Keratinocyte (primary cell): ENCODE results near the gene TRPM1. TPM values are rescaled to one million over a fixed set of nuclear protein-coding genes. Genes with fewer than 3 reads are reported as not detected.

ENCODE experiments used
- DNase-seq: peaks from one replicate; pipeline ENCODE4 v3.0.0-alpha.2; 2011; ENCODE audit warnings: low read depth, missing footprints, low spot score
- FAIRE-seq: peaks from 2 replicates; lab custom pipeline; 2011; peaks lifted over from hg19 to GRCh38; lab: Jason Lieb, UNC
- H2AFZ ChIP-seq: 2 replicates; pipeline ENCODE4 v1.6.0; 2012; ENCODE audit warnings: low read length, control low read depth, inconsistent platforms; ENCODE audit not compliant: control insufficient read depth
- H3K27ac ChIP-seq: 2 replicates; pipeline ENCODE4 v1.5.1; 2011; ENCODE audit warnings: low read length; ENCODE audit not compliant: control insufficient read depth, insufficient read depth
- H3K27me3 ChIP-seq: 3 replicates; pipeline ENCODE4 v1.6.0; 2011; ENCODE audit warnings: low read length; ENCODE audit not compliant: control insufficient read depth, insufficient read depth; ENCODE audit errors: extremely low read depth
- H3K36me3 ChIP-seq, 2 experiments: 2 replicates in 1 of 2; 3 replicates in 1 of 2; pipeline ENCODE4 v1.5.1; 2011; ENCODE audit warnings: low read length in 2 of 2, mild to moderate bottlenecking in 1 of 2; ENCODE audit not compliant: control insufficient read depth in 2 of 2, insufficient read depth in 2 of 2; ENCODE audit errors: extremely low read depth in 1 of 2
- H3K4me1 ChIP-seq: 3 replicates; pipeline ENCODE4 v1.5.1; 2011; ENCODE audit warnings: low read length; ENCODE audit not compliant: control insufficient read depth, insufficient read depth; ENCODE audit errors: extremely low read depth
- H3K4me2 ChIP-seq: 3 replicates; pipeline ENCODE4 v1.6.0; 2011; ENCODE audit warnings: low read depth, low read length; ENCODE audit not compliant: control insufficient read depth, insufficient read depth; ENCODE audit errors: extremely low read depth
- H3K4me3 ChIP-seq, 3 experiments: fragments of 200-600 bp in 1 of 3; sonication (generic) in 1 of 3; 2 replicates in 2 of 3; 3 replicates in 1 of 3; pipeline ENCODE4 v1.5.1; 2011 to 2016; ENCODE audit warnings: low read length in 3 of 3, mild to moderate bottlenecking in 3 of 3, control low read depth in 2 of 3, inconsistent platforms in 1 of 3, low read depth in 1 of 3, mixed read lengths in 1 of 3, mixed run types in 1 of 3, moderate library complexity in 1 of 3; ENCODE audit not compliant: control insufficient read depth in 2 of 3, insufficient read depth in 2 of 3; ENCODE audit errors: extremely low read depth in 1 of 3
- H3K79me2 ChIP-seq: 2 replicates; pipeline ENCODE4 v1.6.0; 2012; ENCODE audit warnings: low read length; ENCODE audit not compliant: control insufficient read depth, insufficient read depth
- H3K9ac ChIP-seq: 3 replicates; pipeline ENCODE4 v1.6.0; 2011; ENCODE audit warnings: low read length; ENCODE audit not compliant: control insufficient read depth, insufficient read depth; ENCODE audit errors: extremely low read depth
- H3K9me1 ChIP-seq: 3 replicates; pipeline ENCODE4 v1.6.0; 2011; ENCODE audit warnings: low read length; ENCODE audit not compliant: control insufficient read depth, insufficient read depth; ENCODE audit errors: extremely low read depth
- H3K9me3 ChIP-seq: 2 replicates; pipeline ENCODE4 v1.5.1; 2012; ENCODE audit warnings: low read depth, low read length; ENCODE audit not compliant: control insufficient read depth
- H4K20me1 ChIP-seq: 3 replicates; pipeline ENCODE4 v1.6.0; 2011; ENCODE audit warnings: low read length; ENCODE audit not compliant: control insufficient read depth, insufficient read depth; ENCODE audit errors: extremely low read depth
- EZH2 ChIP-seq: IDR thresholded peaks from one replicate; pipeline ENCODE4 v1.6.1; 2012; ENCODE audit warnings: inconsistent platforms, mild to moderate bottlenecking, low read length, moderate library complexity
- dilution Hi-C: fragments of 300-500 bp; cut with MboI; formaldehyde crosslinking; loops from one replicate; pipeline ENCODE4 v1.7.0; 2020; ENCODE audit warnings: low sequenced_read_pairs; ENCODE audit not compliant: extremely low pct_ligation_motif_present
- polyA plus RNA-seq, 5 experiments: library from polyadenylated mRNA; depleted of rRNA in 3 of 5; stranded (reverse) in 3 of 5; stranded (forward) in 1 of 5; unstranded in 1 of 5; fragments of >200 nt; gene quantifications; 1 replicate in 1 of 5; 2 replicates in 3 of 5; 3 replicates in 1 of 5; pipeline versions ENCODE4 v1.2.1 to v1.2.3, GENCODE V29; 2011 to 2012; ENCODE audit warnings: missing spikeins in 2 of 5, low read depth in 1 of 5, low replicate concordance in 1 of 5
- TF ChIP-seq, protein P1 (sequence below), 3 experiments: IDR thresholded peaks in 1 of 3; conservative IDR thresholded peaks in 1 of 3; optimal IDR thresholded peaks in 1 of 3; 2 replicates in 2 of 3; 3 replicates in 1 of 3; pipeline versions ENCODE3 to v1.5.1; 2011; ENCODE audit warnings: low read length in 3 of 3, mild to moderate bottlenecking in 3 of 3, moderate library complexity in 2 of 3, control low read depth in 1 of 3, inconsistent platforms in 1 of 3; ENCODE audit not compliant: insufficient read depth in 2 of 3; ENCODE audit errors: extremely low read depth in 1 of 3

Gene TRPM1
- polyA plus RNA-seq, 1 donor (not counting 4 experiments of a cell fraction or from before 2014, with no cell fraction given): 0.17 TPM

DNA sequence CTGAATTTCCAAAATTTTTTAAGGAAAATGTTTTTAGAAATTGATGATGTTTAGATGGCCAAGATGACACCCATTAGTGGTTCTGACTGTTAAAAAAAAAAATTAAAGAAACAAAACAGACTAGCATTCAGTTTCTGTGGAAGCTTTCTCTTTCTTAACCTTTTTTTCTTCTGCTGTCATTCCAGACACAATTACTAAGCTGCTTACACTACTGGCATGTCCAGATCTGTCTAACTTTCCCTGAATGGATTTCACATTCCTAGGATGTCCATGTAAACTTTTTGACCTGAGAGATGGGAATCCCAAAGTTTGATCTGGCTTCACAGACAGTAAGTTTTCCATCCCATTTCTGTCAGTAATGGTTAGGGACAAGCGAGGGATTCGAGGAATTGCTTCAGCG is 99.8 kb downstream of the TRPM1 start:
- H3K9me1 ChIP-seq: no peaks in the 10 kb centered on the region
- no peaks in the 10 kb centered on the region for H3K36me3 ChIP-seq
- TF ChIP-seq, protein P1, sequence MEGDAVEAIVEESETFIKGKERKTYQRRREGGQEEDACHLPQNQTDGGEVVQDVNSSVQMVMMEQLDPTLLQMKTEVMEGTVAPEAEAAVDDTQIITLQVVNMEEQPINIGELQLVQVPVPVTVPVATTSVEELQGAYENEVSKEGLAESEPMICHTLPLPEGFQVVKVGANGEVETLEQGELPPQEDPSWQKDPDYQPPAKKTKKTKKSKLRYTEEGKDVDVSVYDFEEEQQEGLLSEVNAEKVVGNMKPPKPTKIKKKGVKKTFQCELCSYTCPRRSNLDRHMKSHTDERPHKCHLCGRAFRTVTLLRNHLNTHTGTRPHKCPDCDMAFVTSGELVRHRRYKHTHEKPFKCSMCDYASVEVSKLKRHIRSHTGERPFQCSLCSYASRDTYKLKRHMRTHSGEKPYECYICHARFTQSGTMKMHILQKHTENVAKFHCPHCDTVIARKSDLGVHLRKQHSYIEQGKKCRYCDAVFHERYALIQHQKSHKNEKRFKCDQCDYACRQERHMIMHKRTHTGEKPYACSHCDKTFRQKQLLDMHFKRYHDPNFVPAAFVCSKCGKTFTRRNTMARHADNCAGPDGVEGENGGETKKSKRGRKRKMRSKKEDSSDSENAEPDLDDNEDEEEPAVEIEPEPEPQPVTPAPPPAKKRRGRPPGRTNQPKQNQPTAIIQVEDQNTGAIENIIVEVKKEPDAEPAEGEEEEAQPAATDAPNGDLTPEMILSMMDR (optimal IDR thresholded peaks at IDR 0.05 in 1 of 3, IDR thresholded peaks at IDR 0.05 in 1 of 3, conservative IDR thresholded peaks at IDR 0.05 in 1 of 3; ENCODE audit: extremely low read depth in 1 of 3, insufficient read depth in 2 of 3, low read length in 3 of 3): no peak
- TF ChIP-seq EZH2: no peak
- H2AFZ ChIP-seq: no peak overlapping the region
- no peak overlapping the region for H3K4me3 ChIP-seq
- dilution Hi-C loops: no loop called here
- DNase-seq (no peak), FAIRE-seq (peak; percentile 97)
- no peak overlapping the region for H3K9ac ChIP-seq
- H3K27me3 ChIP-seq: no peaks in the 10 kb centered on the region
- H3K27ac ChIP-seq: peak overlapping the region; percentile 8
- peak overlapping the region; percentile 23 for H3K4me2 ChIP-seq
- H3K79me2 ChIP-seq: no peaks in the 10 kb centered on the region
- peaks cover 14% of the 10 kb centered on the region for H3K4me1 ChIP-seq
- no peaks in the 10 kb centered on the region for H3K9me3 ChIP-seq
- H4K20me1 ChIP-seq: no peaks in the 10 kb centered on the region

DNA sequence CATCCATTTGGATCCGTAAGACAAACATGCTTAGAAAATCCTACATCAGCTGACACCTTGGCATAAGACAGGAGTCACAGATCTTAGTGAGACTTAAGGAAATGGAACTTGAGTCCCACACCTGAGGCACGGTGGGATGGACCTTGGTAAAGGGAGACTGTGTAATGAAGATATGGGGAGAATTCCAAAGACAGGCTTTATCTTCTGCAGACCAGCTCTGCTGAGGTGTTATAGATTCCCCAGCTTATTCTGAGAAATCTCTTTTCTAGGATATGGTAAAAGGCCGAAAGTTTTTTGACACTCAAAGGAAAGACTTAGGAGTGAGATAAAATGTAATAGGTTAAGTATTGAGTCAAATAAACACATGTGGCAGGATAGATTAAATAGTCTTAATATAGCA is 101.8 kb downstream of the TRPM1 start:
- Histone ChIP-seq H3K27me3 (no peaks in the 10 kb centered on the region), H3K4me2 (no peak overlapping the region), H3K9me3 (no peaks in the 10 kb centered on the region), H4K20me1 (no peaks in the 10 kb centered on the region), H3K79me2 (no peaks in the 10 kb centered on the region), H3K9ac (no peak overlapping the region), H3K36me3 (no peaks in the 10 kb centered on the region), H3K9me1 (no peaks in the 10 kb centered on the region), H3K27ac (no peak overlapping the region), H3K4me1 (peaks cover 14% of the 10 kb centered on the region), H3K4me3 (no peak overlapping the region), H2AFZ (no peak overlapping the region)
- FAIRE-seq (no peak), DNase-seq (no peak)
- dilution Hi-C loops: no loop called here
- TF ChIP-seq EZH2: no peak
- TF ChIP-seq, protein P1 (optimal IDR thresholded peaks at IDR 0.05 in 1 of 3, IDR thresholded peaks at IDR 0.05 in 1 of 3, conservative IDR thresholded peaks at IDR 0.05 in 1 of 3; ENCODE audit: extremely low read depth in 1 of 3, insufficient read depth in 2 of 3, low read length in 3 of 3): no peak
